Nephron (organoid): ENCODE measurements around the gene ARPC4.
A peak's percentile ranks its signal among the peaks of the same experiment; 100 is the strongest.

Experiments used
- H3K27ac Mint-ChIP-seq, 3 experiments: 2 replicates each; pipeline ENCODE4 v1.8.0; 2020; ENCODE audit warnings: mixed read lengths in 3 of 3, mild to moderate bottlenecking in 2 of 3, moderate library complexity in 1 of 3
- H3K27me3 Mint-ChIP-seq: 2 replicates; pipeline ENCODE4 v1.8.0; 2021; ENCODE audit warnings: low read depth, mild to moderate bottlenecking, moderate library complexity, mixed read lengths
- H3K36me3 Mint-ChIP-seq: 2 replicates; pipeline ENCODE4 v1.8.0; 2020; ENCODE audit warnings: low read depth, mixed read lengths
- H3K4me1 Mint-ChIP-seq: 2 replicates; pipeline ENCODE4 v1.8.0; 2020; ENCODE audit warnings: mixed read lengths
- H3K4me3 Mint-ChIP-seq, 3 experiments: 2 replicates each; pipeline ENCODE4 v1.8.0; 2020; ENCODE audit warnings: mild to moderate bottlenecking in 3 of 3, mixed read lengths in 3 of 3, moderate library complexity in 2 of 3
- H3K9me3 Mint-ChIP-seq: 2 replicates; pipeline ENCODE4 v1.8.0; 2020; ENCODE audit warnings: mixed read lengths
- TF ChIP-seq, protein P1 (sequence below), 3 experiments: fragments of 200-600 bp; sonication (generic); IDR thresholded peaks; one replicate each; pipeline ENCODE4 v1.5.0; 2021; ENCODE audit warnings: antibody characterized with exemption in 3 of 3; ENCODE audit not compliant: unreplicated experiment in 3 of 3

Gene ARPC4

DNA sequence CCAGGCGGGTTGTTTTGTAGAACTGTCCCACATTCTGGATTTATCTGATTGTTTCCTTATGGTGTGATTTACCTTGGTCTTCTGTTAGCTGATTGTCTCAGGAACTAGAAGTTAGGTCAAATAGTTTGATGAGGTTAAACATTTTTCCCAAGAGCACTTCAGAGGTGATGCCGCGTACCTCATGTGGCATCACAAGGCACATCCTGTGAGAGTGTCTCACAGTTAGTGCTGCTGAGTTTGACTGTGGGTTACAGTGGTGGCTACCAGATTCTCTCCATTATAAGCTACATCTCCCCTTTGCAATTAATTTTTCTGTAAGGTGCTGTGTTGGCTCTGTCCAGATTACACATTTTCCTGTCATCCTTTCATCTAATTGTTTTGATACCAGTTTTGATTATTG is 38.4 kb downstream of the ARPC4 start:
- Mint-ChIP-seq H3K9me3 (no peaks in the 10 kb centered on the region), H3K36me3 (peaks cover 15% of the 10 kb centered on the region), H3K4me1 (no peaks in the 10 kb centered on the region), H3K27ac (no peak overlapping the region), H3K4me3 (no peak overlapping the region), H3K27me3 (no peaks in the 10 kb centered on the region)
- TF ChIP-seq, protein P1, sequence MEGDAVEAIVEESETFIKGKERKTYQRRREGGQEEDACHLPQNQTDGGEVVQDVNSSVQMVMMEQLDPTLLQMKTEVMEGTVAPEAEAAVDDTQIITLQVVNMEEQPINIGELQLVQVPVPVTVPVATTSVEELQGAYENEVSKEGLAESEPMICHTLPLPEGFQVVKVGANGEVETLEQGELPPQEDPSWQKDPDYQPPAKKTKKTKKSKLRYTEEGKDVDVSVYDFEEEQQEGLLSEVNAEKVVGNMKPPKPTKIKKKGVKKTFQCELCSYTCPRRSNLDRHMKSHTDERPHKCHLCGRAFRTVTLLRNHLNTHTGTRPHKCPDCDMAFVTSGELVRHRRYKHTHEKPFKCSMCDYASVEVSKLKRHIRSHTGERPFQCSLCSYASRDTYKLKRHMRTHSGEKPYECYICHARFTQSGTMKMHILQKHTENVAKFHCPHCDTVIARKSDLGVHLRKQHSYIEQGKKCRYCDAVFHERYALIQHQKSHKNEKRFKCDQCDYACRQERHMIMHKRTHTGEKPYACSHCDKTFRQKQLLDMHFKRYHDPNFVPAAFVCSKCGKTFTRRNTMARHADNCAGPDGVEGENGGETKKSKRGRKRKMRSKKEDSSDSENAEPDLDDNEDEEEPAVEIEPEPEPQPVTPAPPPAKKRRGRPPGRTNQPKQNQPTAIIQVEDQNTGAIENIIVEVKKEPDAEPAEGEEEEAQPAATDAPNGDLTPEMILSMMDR (IDR thresholded peaks at IDR 0.05; ENCODE audit: unreplicated experiment in 3 of 3): no peak

DNA sequence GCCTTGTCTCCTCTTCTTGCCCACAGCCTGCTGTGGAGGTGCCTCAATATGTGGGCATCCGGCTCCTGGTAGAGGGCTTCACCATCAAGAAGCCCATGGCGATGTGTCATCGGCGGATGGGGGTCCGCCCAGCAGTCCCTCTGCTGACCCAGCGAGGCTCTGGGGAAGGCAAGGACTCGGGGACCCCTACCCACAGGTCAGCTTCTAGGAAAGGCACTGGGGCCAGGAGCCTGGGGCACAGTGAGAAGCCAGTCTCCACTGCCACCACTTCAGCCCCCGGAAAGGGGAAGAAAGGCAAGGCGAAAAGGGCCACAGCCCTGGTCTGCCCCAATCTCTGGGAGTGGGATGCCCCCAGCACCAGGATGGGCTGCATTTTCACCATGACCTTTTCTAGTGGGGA is 40.2 kb downstream of the ARPC4 start:
- peaks cover 15% of the 10 kb centered on the region for H3K36me3 Mint-ChIP-seq
- H3K27ac Mint-ChIP-seq: no peak overlapping the region
- no peaks in the 10 kb centered on the region for H3K4me1 Mint-ChIP-seq
- no peaks in the 10 kb centered on the region for H3K27me3 Mint-ChIP-seq
- TF ChIP-seq, protein P1 (IDR thresholded peaks at IDR 0.05; ENCODE audit: unreplicated experiment in 3 of 3): no peak
- no peaks in the 10 kb centered on the region for H3K9me3 Mint-ChIP-seq
- no peak overlapping the region for H3K4me3 Mint-ChIP-seq

DNA sequence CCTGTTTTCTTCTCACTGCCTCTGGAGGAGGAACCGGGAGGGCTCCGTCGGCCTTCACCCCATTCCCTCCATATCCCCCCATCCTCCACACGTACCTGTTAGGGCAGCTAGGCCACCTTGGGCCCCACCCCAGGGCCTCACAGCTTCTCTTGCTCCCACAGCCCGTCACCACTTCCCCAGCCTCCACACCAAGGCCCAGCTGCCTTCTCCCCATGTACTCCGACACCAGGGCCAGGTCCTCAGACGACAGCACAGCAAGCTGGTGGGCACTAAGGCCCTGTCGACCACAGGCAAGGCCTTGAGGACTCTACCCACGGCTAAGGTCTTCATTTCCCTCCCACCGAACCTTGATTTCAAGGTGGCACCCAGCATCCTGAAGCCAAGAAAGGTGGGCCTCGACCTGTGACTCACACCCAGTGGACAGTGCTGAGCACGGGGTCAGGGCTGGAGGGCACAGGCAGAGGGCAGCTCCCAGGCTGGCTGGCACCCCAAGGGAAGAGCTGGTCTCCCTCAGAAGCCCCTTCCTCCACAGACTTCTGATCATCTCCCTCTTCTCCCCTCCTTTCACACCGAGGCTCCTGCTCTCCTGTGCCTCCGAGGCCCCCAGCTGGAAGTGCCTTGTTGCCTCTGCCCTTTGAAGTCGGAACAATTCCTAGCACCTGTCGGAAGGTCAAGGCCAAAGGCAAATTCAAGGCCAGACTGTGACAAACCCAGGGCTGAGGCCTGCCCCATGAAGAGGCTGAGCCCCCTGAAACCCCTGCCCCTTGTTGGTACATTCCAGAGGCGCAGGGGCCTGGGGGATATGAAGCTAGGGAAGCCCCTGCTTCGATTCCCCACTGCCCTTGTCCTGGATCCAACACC is 41.9 kb downstream of the ARPC4 start:
- no peaks in the 10 kb centered on the region for H3K27me3 Mint-ChIP-seq
- H3K4me3 Mint-ChIP-seq: no peak overlapping the region
- TF ChIP-seq, protein P1 (IDR thresholded peaks at IDR 0.05; ENCODE audit: unreplicated experiment in 3 of 3): no peak
- H3K9me3 Mint-ChIP-seq: no peaks in the 10 kb centered on the region
- H3K36me3 Mint-ChIP-seq: peaks cover 20% of the 10 kb centered on the region
- H3K4me1 Mint-ChIP-seq: no peaks in the 10 kb centered on the region
- H3K27ac Mint-ChIP-seq: no peak overlapping the region

DNA sequence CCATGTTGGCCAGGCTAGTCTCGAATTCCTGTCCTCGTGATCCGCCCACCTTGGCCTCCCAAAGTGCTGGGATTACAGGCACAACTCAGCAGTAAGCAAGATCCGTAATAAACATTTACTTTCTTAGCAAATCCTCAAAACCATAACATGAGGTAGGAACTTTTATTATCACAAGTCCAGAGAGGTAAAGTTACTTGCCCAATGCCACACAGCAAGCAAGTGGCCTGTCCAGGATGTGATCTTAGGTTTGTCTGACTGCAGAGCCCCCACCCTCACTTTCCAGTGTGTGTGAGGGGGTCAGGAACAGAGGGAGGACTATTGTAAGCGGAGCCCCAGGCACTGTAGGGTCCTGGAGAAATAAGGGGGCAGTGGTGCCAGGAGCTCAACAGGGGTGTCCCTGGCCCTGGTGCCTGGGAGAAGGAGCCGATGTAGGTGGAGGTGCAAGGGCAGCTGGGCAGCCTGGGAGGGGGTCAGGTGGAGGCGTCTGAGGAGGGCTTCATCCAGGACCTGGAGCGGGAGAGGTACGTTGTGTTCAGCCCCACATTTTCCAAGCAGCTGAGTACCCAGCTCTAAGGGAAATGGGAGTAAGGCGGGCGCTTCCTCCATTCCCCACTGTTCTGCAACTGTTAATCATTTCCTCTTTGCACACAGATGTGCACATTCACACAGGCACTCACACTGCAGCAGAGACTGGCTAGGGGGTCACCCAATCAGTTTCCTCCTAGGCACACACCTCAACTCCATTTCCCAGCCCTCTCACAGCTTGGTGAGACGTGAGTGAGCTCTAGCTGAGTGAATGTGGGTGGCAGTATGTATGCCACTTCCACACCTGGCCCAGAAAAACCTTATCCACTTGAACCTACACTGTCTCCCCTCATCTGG is 45.1 kb downstream of the ARPC4 start:
- H3K27me3 Mint-ChIP-seq: no peaks in the 10 kb centered on the region
- no peak overlapping the region for H3K4me3 Mint-ChIP-seq
- H3K36me3 Mint-ChIP-seq: peaks cover 37% of the 10 kb centered on the region
- H3K27ac Mint-ChIP-seq: peak overlapping the region in 1 of 3 experiments; percentile 4
- H3K9me3 Mint-ChIP-seq: no peaks in the 10 kb centered on the region
- TF ChIP-seq, protein P1 (IDR thresholded peaks at IDR 0.05; ENCODE audit: unreplicated experiment in 3 of 3): no peak
- peaks cover 4% of the 10 kb centered on the region for H3K4me1 Mint-ChIP-seq

DNA sequence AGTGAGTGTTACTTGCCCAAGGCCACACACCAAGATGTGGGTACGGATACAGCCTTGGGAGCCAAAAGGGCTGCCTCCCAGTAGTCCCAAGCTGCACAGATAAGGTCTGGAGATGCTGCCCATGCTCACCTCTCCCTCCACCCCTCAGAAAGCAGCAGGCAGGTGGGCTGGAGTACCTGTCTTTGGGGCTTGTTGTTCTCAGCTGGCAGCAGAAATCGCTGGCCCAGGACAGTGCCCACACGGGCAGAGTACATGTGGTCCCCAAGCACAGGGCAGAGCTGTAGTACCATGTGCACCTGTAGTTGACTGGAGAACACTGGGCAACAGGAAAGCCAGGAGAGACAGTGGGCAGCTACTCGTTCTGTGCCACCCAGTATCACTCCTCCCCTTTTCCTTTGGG is 46.0 kb downstream of the ARPC4 start:
- no peak overlapping the region for H3K27ac Mint-ChIP-seq
- TF ChIP-seq, protein P1 (IDR thresholded peaks at IDR 0.05; ENCODE audit: unreplicated experiment in 3 of 3): no peak
- H3K4me1 Mint-ChIP-seq: peaks cover 8% of the 10 kb centered on the region
- peaks cover 37% of the 10 kb centered on the region for H3K36me3 Mint-ChIP-seq
- no peaks in the 10 kb centered on the region for H3K9me3 Mint-ChIP-seq
- H3K4me3 Mint-ChIP-seq: peak overlapping the region in 1 of 3 experiments; percentile 49
- H3K27me3 Mint-ChIP-seq: no peaks in the 10 kb centered on the region
